K562 (cell line): ENCODE data around the gene PI4K2A. TPM values are rescaled to one million over a fixed set of nuclear protein-coding genes. Genes with fewer than 3 reads are reported as not detected.
A peak's percentile ranks its signal among the peaks of the same experiment; 100 is the strongest.

Source experiments
- ARHGAP35 ChIP-seq: fragments of 450-650 bp; IDR thresholded peaks from 2 replicates; pipeline ENCODE4 v1.6.1; 2018; ENCODE audit not compliant: partially characterized antibody
- ARID4B ChIP-seq: sonication (generic); formaldehyde crosslinking; IDR thresholded peaks from 2 replicates; pipeline ENCODE4 v1.8.0; 2022; ENCODE audit warnings: mild to moderate bottlenecking, missing genetic modification reagents
- COPS2 ChIP-seq: fragments of 450-650 bp; conservative IDR thresholded peaks from 2 replicates; pipeline ENCODE4 v1.6.1; 2016; ENCODE audit warnings: mild to moderate bottlenecking, moderate library complexity
- CTBP1 ChIP-seq: fragments of 450-650 bp; IDR thresholded peaks from 2 replicates; pipeline ENCODE4 v1.6.1; 2016; ENCODE audit warnings: borderline replicate concordance
- DEAF1 ChIP-seq: fragments of 450-650 bp; formaldehyde crosslinking; IDR thresholded peaks from 2 replicates; pipeline ENCODE4 v1.4.0; 2020; ENCODE audit warnings: mild to moderate bottlenecking, moderate library complexity
- ESRRA ChIP-seq: fragments of 450-650 bp; IDR thresholded peaks from 2 replicates; pipeline ENCODE4 v1.6.1; 2014; ENCODE audit warnings: low read depth, mild to moderate bottlenecking, moderate library complexity, borderline replicate concordance
- ETS2 ChIP-seq: IDR thresholded peaks from 2 replicates; pipeline ENCODE4 v1.6.1; 2016; ENCODE audit warnings: borderline replicate concordance, missing genetic modification characterization, mild to moderate bottlenecking, moderate library complexity, missing compliant biosample characterization; ENCODE audit not compliant: poor library complexity, severe bottlenecking
- HNRNPUL1 ChIP-seq: fragments of 200-400 bp; formaldehyde crosslinking; IDR thresholded peaks from 2 replicates; pipeline ENCODE4 v1.6.1; 2017; ENCODE audit warnings: low read length
- KLF13 ChIP-seq: fragments of 450-650 bp; IDR thresholded peaks from 2 replicates; pipeline ENCODE4 v1.6.1; 2016; ENCODE audit warnings: missing genetic modification characterization, low read depth, mild to moderate bottlenecking, missing compliant biosample characterization, moderate library complexity, borderline replicate concordance
- RBM25 ChIP-seq: fragments of 200-400 bp; formaldehyde crosslinking; IDR thresholded peaks from 2 replicates; pipeline ENCODE4 v1.6.1; 2018; ENCODE audit warnings: low read length, low read depth, moderate library complexity; ENCODE audit not compliant: severe bottlenecking
- RBM39 ChIP-seq: fragments of 200-400 bp; formaldehyde crosslinking; optimal IDR thresholded peaks from 2 replicates; pipeline ENCODE3; 2018; ENCODE audit warnings: low read depth, low read length
- TAF1 ChIP-seq: IDR thresholded peaks from 2 replicates; pipeline ENCODE4 v1.6.1; 2011; ENCODE audit warnings: mild to moderate bottlenecking, low read length, moderate library complexity; ENCODE audit not compliant: insufficient read depth, control insufficient read depth, severe bottlenecking; ENCODE audit errors: extremely low read depth
- ZBTB7A ChIP-seq: IDR thresholded peaks from 2 replicates; pipeline ENCODE4 v1.6.1; 2011; ENCODE audit warnings: low read depth, mild to moderate bottlenecking, low read length, moderate library complexity, borderline replicate concordance; ENCODE audit not compliant: control insufficient read depth
- ZNF263 ChIP-seq: sonication (generic); formaldehyde crosslinking; IDR thresholded peaks from 2 replicates; pipeline ENCODE4 v1.8.0; 2022; ENCODE audit warnings: mild to moderate bottlenecking, missing genetic modification reagents, borderline replicate concordance
- ZNF431 ChIP-seq: sonication (generic); formaldehyde crosslinking; IDR thresholded peaks from 2 replicates; pipeline ENCODE4 v1.8.0; 2022; ENCODE audit warnings: mild to moderate bottlenecking, missing genetic modification reagents
- ZZZ3 ChIP-seq: fragments of 450-650 bp; IDR thresholded peaks from 2 replicates; pipeline ENCODE4 v1.6.1; 2016; ENCODE audit warnings: antibody characterized with exemption, mild to moderate bottlenecking, moderate library complexity
- polyA plus RNA-seq, 8 experiments: library from polyadenylated mRNA; depleted of rRNA in 4 of 8; stranded (reverse) in 5 of 8; unstranded in 3 of 8; fragments of >200 nt; fragmentation: Nextera tagmentation in 2 of 8; fragmentation: Illumina TruSeq in 1 of 8; extraction: Ambion mirVana in 2 of 8; extraction: Trizol in 1 of 8; gene quantifications; 2 replicates each; pipeline versions ENCODE4 v1.2.1 to v1.2.3, GENCODE V29; 2011 to 2014; ENCODE audit warnings: inconsistent platforms in 1 of 8, missing spikeins in 1 of 8
- total RNA-seq, 7 experiments: library from RNA; depleted of rRNA in 6 of 7; stranded (reverse); fragments of >200 nt in 6 of 7; fragmentation: Illumina TruSeq in 2 of 7; extraction: Trizol in 2 of 7; gene quantifications; 2 replicates each; pipeline versions ENCODE4 v1.2.1 to v1.2.3, GENCODE V29; 2011 to 2021; ENCODE audit warnings: low replicate concordance in 1 of 7
- TF ChIP-seq, protein P1 (sequence below): fragments of 150-350 bp; IDR thresholded peaks from 2 replicates; pipeline ENCODE4 v1.6.1; 2014; ENCODE audit warnings: low read depth, mild to moderate bottlenecking, low read length, borderline replicate concordance

Gene PI4K2A
- total and polyA plus RNA-seq, 9 of the 15 experiments (the other 6 are each of a cell fraction or from before 2014, with no cell fraction given) = 4.4 to 28.4 (median 16.5) TPM

DNA sequence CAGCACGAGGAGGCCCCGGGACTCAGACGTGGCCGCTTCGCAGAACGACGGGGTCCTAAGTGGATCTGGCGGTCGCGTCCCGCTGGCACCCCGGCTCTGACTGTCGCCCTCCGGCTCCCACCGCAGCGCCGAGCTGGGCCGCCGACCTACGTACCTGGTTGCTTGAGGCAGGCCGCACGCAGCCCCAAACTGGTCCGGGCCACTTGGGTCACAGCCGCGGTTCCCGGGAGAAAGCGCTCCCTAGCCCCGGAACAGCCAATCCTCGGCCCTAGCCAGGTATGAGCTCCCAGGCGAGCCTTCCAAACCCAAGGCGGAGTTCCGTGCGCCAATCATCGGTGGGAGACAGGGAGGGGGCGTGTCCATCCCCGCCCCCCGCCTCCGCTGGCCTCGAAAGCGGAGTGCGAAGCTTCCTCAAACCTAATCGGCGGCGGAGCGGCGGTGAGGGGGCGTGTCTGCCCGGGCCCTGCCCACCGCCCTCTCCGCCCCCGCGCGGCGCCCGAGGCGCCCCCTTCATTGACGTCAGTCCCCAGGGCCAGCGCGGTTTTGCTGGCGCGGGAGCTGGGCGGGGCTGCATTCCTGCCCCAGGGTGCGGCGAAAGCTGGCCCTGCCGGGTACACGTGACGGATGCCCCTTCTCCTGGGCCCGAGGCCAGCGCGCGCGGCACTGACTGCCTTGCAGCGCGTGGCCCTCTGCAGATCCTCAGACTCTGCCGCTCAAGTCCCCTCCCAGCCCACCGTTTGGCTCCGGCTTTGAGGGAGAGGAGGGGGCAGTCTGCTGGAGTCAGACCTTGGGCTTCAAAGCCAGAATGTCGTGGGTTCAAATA, 46.7 kb downstream of the PI4K2A start, which contains the start of gene AVPI1 (continued):
- TF ChIP-seq ARID4B (CRISPR knock-in tag) (peak; percentile 59; the same call in 1 of the 2 replicates), DEAF1 (CRISPR knock-in tag) (no peak), ZNF431 (CRISPR knock-in tag) (no peak), ETS2 (tag) (no peak), CTBP1 (peak; percentile 95), COPS2 (no peak), ZZZ3 (no peak), ESRRA (peak; percentile 84; the same call in 1 of the 2 replicates), KLF13 (tag) (peak; percentile 94), TAF1 (peak; percentile 67), ARHGAP35 (no peak), ZNF263 (CRISPR knock-in tag) (no peak), ZBTB7A (peak; percentile 75; the same call in 1 of the 2 replicates), RBM39 (no peak), HNRNPUL1 (no peak), RBM25 (no peak)
- TF ChIP-seq, protein P1, sequence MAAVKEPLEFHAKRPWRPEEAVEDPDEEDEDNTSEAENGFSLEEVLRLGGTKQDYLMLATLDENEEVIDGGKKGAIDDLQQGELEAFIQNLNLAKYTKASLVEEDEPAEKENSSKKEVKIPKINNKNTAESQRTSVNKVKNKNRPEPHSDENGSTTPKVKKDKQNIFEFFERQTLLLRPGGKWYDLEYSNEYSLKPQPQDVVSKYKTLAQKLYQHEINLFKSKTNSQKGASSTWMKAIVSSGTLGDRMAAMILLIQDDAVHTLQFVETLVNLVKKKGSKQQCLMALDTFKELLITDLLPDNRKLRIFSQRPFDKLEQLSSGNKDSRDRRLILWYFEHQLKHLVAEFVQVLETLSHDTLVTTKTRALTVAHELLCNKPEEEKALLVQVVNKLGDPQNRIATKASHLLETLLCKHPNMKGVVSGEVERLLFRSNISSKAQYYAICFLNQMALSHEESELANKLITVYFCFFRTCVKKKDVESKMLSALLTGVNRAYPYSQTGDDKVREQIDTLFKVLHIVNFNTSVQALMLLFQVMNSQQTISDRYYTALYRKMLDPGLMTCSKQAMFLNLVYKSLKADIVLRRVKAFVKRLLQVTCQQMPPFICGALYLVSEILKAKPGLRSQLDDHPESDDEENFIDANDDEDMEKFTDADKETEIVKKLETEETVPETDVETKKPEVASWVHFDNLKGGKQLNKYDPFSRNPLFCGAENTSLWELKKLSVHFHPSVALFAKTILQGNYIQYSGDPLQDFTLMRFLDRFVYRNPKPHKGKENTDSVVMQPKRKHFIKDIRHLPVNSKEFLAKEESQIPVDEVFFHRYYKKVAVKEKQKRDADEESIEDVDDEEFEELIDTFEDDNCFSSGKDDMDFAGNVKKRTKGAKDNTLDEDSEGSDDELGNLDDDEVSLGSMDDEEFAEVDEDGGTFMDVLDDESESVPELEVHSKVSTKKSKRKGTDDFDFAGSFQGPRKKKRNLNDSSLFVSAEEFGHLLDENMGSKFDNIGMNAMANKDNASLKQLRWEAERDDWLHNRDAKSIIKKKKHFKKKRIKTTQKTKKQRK = no peak
